SW 1271 (cell line): ENCODE data around the gene TEP1.
"Not testable (repeated sequence)": the region's sequence is repeated elsewhere in the genome, so short reads cannot be mapped to it uniquely, and the experiment has no call there.

Experiments used
- DNase-seq, 2 experiments: peaks; one replicate each; lab custom pipeline; 2025; lab: John Stamatoyannopoulos, UW

TEP1 gene

GRCh38 chr14:20341032-20341431 is 72.3 kb downstream of the TEP1 start:
- DNase-seq: not testable (repeated sequence)

GRCh38 chr14:20334017-20334416 is 79.3 kb downstream of the TEP1 start:
- DNase-seq: no peak

- no peak for DNase-seq
Observed at GRCh38 chr14:20333494-20333841, 79.8 kb downstream of the TEP1 start.

- peak; percentile 23 to 87 for DNase-seq
Observed at GRCh38 chr14:20332788-20333493, 80.4 kb downstream of the TEP1 start, which contains the start of gene CCNB1IP1. Gene CCNB1IP1 (minus strand): TSS chr14:20333279. CDS start chr14:20316523, 16,756 bp downstream.

GRCh38 chr14:20332431-20332787 is 80.9 kb downstream of the TEP1 start:
- no peak for DNase-seq

GRCh38 chr14:20331053-20331613 is 82.2 kb downstream of the TEP1 start:
- no peak for DNase-seq

GRCh38 chr14:20329355-20329754 is 83.9 kb downstream of the TEP1 start:
- no peak for DNase-seq

GRCh38 chr14:20328705-20329104 is 84.6 kb downstream of the TEP1 start:
- DNase-seq: no peak

GRCh38 chr14:20327005-20327869 is 86.1 kb downstream of the TEP1 start:
- peak in 1 of 2 experiments; percentile 71 for DNase-seq

GRCh38 chr14:20317720-20318119 is 95.6 kb downstream of the TEP1 start:
- DNase-seq: no peak
